ENCODE measurements around the gene CCDC85B.

The CCDC85B gene

GRCh38 chr11:65925397-65925796 is 34.9 kb downstream of the CCDC85B start:
- H3K4me1 ChIP-seq (ENCODE audit: control insufficient read depth, insufficient read depth, low read length): peaks cover 7% of the 10 kb centered on the region
- H3K9me3 ChIP-seq (ENCODE audit: control insufficient read depth, low read length): no peaks in the 10 kb centered on the region
- H3K4me3 ChIP-seq (ENCODE audit: low read length): no peak overlapping the region
- H3K36me3 ChIP-seq (ENCODE audit: control insufficient read depth, insufficient read depth, low read length): peaks cover 4% of the 10 kb centered on the region
- H3K27me3 ChIP-seq (ENCODE audit: control insufficient read depth, insufficient read depth, low read length): no peaks in the 10 kb centered on the region
- no peak overlapping the region for H3K9ac ChIP-seq (ENCODE audit: low read length)

DNA sequence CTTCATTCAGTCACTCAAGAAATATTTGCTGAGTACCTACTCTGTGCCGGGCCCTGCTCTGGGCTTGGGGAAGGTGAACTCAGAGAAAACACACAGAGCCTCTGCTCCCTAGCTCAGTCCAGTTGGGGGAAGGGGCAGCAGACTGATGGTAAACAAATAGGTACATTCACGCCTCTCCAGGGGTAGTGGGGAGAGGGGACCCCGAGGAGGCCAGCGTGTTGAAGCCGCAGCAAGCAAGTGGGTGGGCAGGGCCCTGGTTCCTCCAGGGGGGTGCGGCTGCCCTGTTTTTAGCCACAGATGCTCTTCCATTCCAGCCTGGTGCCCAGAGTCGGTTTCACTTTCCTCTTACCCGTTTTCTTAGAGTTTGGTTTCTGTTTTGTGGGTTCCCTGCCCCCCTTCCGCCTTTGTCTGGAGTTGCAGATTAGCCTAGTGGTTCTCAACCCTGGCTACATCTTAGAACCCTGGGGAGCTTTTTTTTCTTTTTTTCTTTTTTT is 37.5 kb downstream of the CCDC85B start:
- Histone ChIP-seq H3K36me3 (ENCODE audit: control insufficient read depth, insufficient read depth, low read length) (no peaks in the 10 kb centered on the region), H3K4me3 (ENCODE audit: low read length) (no peak overlapping the region), H3K27me3 (ENCODE audit: control insufficient read depth, insufficient read depth, low read length) (peaks cover 4% of the 10 kb centered on the region), H3K4me1 (ENCODE audit: control insufficient read depth, insufficient read depth, low read length) (no peaks in the 10 kb centered on the region), H3K9me3 (ENCODE audit: control insufficient read depth, low read length) (no peaks in the 10 kb centered on the region), H3K9ac (ENCODE audit: low read length) (peak overlapping the region; percentile 10)

DNA sequence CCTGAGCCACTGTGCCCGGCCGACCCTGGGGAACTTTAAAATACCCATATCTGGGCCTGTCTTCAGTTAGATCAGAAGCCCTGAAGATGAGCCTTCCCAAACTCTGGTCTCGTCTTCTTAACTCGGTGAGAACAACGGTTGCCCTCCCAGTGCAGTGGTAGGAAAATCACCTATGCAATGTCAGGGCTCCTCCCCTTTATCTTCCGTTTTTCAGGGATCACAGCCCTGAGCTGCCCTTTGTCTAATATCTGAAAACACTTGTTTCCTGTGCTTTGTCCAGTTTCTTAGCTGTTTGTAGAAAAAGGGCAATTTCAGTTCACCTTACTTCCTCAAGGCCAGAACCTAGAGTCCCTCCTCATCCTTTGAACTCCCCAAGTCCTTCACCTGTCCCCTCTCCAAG is 38.2 kb downstream of the CCDC85B start:
- no peaks in the 10 kb centered on the region for H3K4me1 ChIP-seq (ENCODE audit: control insufficient read depth, insufficient read depth, low read length)
- no peak overlapping the region for H3K9ac ChIP-seq (ENCODE audit: low read length)
- H3K36me3 ChIP-seq (ENCODE audit: control insufficient read depth, insufficient read depth, low read length): no peaks in the 10 kb centered on the region
- no peaks in the 10 kb centered on the region for H3K9me3 ChIP-seq (ENCODE audit: control insufficient read depth, low read length)
- peaks cover 4% of the 10 kb centered on the region for H3K27me3 ChIP-seq (ENCODE audit: control insufficient read depth, insufficient read depth, low read length)
- H3K4me3 ChIP-seq (ENCODE audit: low read length): no peak overlapping the region

DNA sequence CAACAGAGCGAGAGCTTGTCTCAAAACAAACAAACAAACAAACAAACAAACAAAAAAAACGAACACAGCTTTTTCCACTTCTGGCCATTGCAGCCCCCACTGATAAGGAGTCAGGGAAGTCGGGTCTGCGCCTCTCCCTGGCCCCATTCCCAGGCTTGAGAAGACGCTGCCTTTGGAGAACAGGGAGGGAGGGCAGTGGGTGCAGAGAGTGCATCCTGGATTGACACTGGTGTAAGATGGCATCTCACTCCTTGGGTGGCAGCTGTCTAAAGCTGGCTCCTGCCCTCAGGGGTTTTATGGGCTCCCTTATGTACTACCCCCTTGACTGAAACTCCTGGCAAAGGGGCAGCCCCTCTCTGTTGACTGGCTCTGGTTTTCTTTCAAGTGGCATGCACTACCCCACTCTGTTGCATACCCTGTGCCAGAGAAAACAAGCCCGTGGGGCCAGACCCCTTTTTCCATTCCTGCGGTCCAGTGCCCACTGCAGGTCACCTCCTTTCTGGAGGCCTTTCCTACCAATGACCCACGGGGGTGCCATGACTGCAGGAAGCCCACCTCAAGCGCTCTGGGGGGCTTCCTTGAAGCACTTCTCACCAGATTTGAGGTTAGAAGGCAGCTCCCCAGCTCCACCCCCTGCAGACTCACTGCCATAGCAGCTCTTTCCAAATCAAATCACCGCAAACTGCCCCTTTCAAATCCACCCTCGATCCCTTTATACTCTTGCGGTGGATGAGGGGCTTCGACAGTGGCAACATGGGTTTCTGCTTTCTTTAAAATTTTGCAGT is 41.5 kb downstream of the CCDC85B start:
- Histone ChIP-seq H3K27me3 (ENCODE audit: control insufficient read depth, insufficient read depth, low read length) (peaks cover 4% of the 10 kb centered on the region), H3K4me3 (ENCODE audit: low read length) (no peak overlapping the region), H3K9me3 (ENCODE audit: control insufficient read depth, low read length) (no peaks in the 10 kb centered on the region)

DNA sequence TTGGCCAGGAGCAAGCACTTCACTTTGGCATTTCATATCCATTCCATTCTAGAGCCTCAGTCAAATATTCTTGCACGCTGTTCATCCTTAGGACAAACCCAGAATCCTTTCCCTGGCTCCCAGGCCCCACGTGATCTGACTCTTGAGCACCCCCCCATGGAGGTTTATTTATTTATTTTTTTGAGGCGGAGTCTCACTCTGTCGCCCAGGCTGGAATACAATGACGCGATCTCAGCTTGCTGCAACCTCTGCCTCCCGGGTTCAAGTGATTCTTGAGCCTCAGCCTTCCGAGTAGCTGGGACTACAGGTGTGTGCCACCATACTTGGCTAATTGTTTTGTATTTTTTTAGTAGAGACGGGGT is 42.1 kb downstream of the CCDC85B start:
- H3K4me1 ChIP-seq (ENCODE audit: control insufficient read depth, insufficient read depth, low read length): no peaks in the 10 kb centered on the region
- peaks cover 4% of the 10 kb centered on the region for H3K27me3 ChIP-seq (ENCODE audit: control insufficient read depth, insufficient read depth, low read length)
- H3K4me3 ChIP-seq (ENCODE audit: low read length): no peak overlapping the region
- no peaks in the 10 kb centered on the region for H3K9me3 ChIP-seq (ENCODE audit: control insufficient read depth, low read length)
- no peak overlapping the region for H3K9ac ChIP-seq (ENCODE audit: low read length)
- H3K36me3 ChIP-seq (ENCODE audit: control insufficient read depth, insufficient read depth, low read length): no peaks in the 10 kb centered on the region

More for the DNA sequence above, 41.5 kb downstream of the CCDC85B start:
- Histone ChIP-seq H3K36me3 (ENCODE audit: control insufficient read depth, insufficient read depth, low read length) (no peaks in the 10 kb centered on the region), H3K4me1 (ENCODE audit: control insufficient read depth, insufficient read depth, low read length) (no peaks in the 10 kb centered on the region), H3K9ac (ENCODE audit: low read length) (no peak overlapping the region)

DNA sequence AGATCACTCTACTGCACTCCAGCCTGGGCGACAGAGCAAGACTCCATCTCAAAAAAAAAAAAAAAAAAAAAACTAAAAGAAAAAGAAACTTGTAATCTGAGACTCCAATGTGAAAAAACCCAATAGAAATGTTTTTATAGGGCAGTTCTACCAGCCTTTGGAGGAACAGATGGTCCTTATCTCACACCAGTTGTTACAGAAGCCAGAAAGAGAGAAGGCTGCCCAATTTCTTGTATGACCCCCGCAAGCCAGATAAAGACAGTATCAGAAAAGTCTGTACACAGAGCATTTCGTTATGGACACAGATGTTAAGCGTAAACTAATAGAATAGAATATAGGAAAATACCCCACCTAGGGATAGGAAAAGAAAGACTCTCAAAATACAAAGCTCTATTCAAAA is 43.5 kb downstream of the CCDC85B start:
- no peaks in the 10 kb centered on the region for H3K36me3 ChIP-seq (ENCODE audit: control insufficient read depth, insufficient read depth, low read length)
- peaks cover 4% of the 10 kb centered on the region for H3K27me3 ChIP-seq (ENCODE audit: control insufficient read depth, insufficient read depth, low read length)
- no peaks in the 10 kb centered on the region for H3K4me1 ChIP-seq (ENCODE audit: control insufficient read depth, insufficient read depth, low read length)
- H3K9me3 ChIP-seq (ENCODE audit: control insufficient read depth, low read length): no peaks in the 10 kb centered on the region
- no peak overlapping the region for H3K4me3 ChIP-seq (ENCODE audit: low read length)
- no peak overlapping the region for H3K9ac ChIP-seq (ENCODE audit: low read length)

DNA sequence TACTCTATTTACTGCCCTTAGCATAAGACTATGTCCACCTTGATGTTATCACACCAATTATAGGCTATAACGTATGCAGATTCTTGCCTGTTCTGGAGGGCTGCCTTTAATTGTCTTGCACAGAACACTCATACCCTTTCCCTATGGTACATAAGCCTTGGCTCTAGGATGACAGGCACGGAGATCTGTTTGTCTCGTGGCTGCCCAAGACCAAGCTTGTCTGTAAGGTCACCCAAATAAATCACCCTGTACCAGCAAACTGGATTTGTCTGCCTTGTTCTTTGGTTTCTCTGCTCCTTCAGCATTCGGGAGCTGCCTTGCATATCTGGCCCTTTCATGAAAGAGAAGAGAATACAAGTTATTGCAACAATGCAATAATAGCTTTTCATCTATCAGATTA is 47.3 kb downstream of the CCDC85B start:
- Histone ChIP-seq H3K4me1 (ENCODE audit: control insufficient read depth, insufficient read depth, low read length) (no peaks in the 10 kb centered on the region), H3K9ac (ENCODE audit: low read length) (no peak overlapping the region), H3K4me3 (ENCODE audit: low read length) (no peak overlapping the region), H3K9me3 (ENCODE audit: control insufficient read depth, low read length) (no peaks in the 10 kb centered on the region), H3K27me3 (ENCODE audit: control insufficient read depth, insufficient read depth, low read length) (peaks cover under 1% of the 10 kb centered on the region), H3K36me3 (ENCODE audit: control insufficient read depth, insufficient read depth, low read length) (no peaks in the 10 kb centered on the region)
